Measurements from ENCODE around the gene PON3.
"Not testable (repeated sequence)": the region's sequence is repeated elsewhere in the genome, so short reads cannot be mapped to it uniquely, and the experiment has no call there.

The PON3 gene

GRCh38 chr7:95411666-95412065 is 15.5 kb upstream of the PON3 start:
- DNase-seq = no peak

GRCh38 chr7:95411036-95411435 is 14.9 kb upstream of the PON3 start:
- DNase-seq = no peak

DNA sequence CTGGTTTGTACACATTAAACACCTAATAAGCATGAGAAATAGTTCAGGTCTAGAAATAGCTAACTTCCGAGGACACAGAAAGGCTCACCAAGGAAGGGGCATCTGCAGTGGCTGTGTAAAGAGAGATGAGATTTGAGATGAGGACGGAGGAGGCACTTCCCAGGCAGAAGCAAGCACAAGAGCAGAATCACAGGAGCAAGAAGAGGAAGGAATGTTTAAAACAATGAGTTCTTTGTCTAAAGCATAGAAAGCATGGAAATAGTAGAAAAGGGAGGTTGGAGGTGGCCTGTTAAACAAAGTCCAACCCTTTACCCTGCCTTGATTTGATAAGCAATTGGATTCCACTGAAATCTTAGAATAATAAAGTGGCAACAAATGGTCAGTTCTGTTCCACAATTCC is 11.6 kb upstream of the PON3 start:
- DNase-seq = no peak

GRCh38 chr7:95405800-95406199 is 9.6 kb upstream of the PON3 start:
- no peak for DNase-seq

DNA sequence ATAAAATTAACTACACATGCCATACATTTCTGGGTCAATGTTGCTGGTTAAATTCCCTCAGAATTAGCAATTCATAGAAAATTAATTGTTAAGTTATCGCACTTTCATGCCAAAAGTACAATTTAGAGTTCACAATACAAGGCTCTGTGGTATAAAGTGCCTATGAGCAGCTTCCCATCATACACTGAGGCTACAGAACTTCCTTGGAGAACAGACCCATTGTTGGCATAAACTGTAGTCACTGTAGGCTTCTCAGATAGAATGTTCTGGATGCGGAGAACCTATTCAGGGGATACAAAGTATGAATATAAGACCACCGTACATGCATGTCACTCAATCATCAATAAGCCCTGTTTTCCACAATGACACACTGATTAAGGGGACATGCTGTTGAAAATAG is 9.0 kb upstream of the PON3 start:
- DNase-seq = no peak

GRCh38 chr7:95404316-95404865 is 8.2 kb upstream of the PON3 start:
- DNase-seq = no peak

GRCh38 chr7:95398155-95398940 is 2.2 kb upstream of the PON3 start:
- DNase-seq = no peak

DNA sequence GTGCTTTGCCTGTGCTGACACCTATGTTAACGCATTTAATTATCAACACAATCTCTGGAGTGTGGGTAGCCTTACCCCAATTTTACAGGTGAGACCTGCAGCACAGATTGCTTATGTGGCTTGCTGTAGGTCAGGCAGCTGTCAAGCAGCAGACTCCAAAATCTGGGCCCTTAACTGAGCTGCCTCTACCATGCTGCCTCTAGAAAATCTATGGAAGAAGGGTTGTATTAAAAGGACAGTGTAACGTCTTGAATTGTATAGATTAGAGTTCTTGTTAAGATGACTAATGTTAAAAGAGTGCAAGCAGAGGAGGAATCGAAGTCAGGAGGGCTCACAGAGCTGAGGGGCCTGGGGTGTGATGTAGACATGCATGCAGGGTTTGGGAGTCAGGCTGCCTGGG is 1.2 kb upstream of the PON3 start:
- DNase-seq = no peak

DNA sequence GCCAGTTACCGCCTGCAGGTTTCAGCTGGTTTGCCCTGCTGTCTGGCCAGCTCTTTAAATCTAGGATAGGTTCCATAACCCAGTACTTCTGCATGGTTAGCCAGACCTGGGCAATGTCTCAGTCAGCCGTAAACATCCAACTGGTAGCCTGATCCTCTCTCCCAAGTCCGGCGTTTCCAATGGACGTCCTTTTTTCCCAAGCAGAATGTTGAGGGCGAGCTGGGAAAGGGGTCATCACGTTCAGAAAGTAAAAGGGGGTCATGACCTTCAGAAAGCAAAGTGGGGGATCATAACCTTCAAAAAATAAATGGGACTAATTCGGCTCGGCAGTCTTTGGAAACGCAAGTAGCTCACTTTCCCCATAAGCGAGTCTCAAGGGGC is 430 bp downstream of the PON3 start:
- no peak for DNase-seq

- DNase-seq = no peak
Observed at GRCh38 chr7:95394370-95394769, 1.8 kb downstream of the PON3 start.

DNA sequence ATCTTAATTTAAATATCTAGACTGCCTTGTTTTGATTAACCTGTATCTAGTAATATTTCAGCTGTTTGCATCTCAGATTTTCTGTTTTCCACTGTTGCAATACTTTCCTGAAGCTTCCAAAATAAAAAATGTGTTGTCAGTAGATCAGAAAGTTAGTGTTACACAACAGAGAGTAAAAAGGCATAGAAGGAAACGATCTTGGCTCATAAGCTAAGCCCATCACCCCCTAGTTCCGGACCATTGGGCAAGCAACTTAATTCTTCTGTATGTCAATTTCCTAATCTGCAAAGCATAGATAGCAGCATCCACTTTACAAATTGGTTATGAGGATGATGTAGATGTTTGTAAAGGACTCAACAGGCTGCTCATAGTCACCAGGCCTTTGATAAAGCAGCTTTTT is 4.4 kb downstream of the PON3 start:
- DNase-seq = no peak

DNA sequence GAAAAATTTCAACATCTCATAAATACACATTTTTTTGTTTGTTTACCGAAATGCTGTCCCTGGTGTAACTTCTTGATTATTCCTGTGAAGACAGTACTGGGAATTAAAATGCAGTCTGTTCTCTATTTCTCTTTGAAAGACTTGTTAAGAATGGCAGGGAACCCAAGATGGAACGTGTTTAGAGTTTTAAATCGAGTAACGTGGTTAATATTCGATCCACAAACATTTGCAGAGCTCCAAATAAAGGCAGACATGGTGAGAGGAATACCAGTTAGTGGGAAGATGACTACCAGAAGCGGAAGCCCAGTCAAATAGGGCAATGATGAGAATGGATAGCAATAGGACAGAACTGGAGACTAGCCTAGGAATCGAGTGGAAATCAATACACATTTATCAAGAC is 6.7 kb downstream of the PON3 start:
- DNase-seq = no peak

DNA sequence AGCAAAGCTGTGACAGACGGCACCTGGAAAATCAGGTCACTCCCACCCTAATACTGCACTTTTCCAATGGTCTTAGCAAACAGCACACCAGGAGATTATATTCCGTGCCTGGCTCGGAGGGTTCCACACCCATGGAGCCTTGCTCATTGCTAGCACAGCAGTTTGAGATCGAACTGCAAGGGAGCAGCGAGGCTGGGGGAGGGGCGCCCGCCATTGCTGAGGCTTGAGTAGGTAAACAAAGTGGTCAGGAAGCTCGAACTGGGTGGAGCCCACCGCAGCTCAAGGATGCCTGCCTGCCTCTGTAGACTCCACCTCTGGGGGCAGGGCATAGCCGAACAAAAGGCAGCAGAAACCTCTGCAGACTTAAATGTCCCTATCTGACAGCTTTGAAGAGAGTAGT is 16.7 kb downstream of the PON3 start:
- DNase-seq = not testable (repeated sequence)

GRCh38 chr7:95376632-95377400 is 19.4 kb downstream of the PON3 start:
- DNase-seq = no peak

- no peak for DNase-seq
Observed at GRCh38 chr7:95375591-95376257, 20.5 kb downstream of the PON3 start.

DNA sequence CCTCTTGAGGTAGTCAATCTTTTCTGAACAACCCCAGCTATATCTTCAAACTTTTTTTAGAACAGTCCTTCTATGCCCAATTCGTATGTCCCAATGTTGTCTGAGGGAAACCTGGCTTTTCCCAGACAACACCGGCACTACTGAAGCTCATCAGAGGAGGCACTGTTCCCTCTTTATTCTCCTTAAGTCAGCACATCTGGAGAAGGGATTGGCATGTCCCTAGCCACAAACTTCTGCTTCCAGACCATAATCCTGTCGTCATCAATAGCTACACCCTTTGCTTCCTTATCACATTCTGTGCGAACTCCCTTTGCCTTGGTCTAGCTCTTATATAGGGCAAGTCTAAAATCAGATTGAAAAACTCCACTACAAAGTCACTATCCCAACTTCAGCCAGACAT is 22.9 kb downstream of the PON3 start:
- DNase-seq = no peak

DNA sequence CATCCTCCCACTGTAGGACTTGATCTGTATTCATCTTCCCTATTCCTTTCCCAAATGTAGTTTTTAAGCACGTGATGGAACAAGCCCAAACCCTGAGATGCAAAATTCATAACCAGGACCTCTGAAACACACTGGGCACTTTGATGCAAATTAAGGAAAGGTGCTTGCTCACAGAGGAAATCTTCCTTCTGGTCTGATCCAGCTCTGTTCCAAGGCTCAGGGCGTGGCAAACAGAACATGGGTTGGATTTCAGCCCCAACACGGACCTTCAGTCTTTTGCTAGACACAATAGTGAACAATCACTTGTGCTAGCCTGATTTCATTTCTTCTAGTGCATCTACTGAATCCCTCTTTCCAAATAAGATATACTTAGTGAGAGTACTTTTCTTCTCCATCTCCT is 27.9 kb downstream of the PON3 start:
- DNase-seq = no peak

DNA sequence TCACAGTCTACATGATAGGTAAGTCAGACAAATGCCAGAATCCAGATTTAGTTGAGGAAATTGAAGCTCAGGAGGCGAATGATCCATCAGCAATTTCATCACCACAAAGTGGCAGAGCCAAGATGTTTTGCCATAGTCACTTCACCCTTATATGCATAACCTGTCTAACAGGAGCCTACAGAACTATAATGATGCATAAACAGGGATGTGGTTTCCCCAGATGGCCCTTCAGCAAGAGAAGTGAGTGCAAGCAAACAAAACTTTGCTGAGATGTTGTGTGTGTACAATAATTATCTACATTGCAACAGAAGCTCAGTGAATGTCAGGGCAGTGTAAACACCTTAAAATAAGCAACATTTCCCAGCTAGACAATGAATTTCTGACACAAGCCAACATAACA is 28.6 kb downstream of the PON3 start:
- no peak for DNase-seq

- DNase-seq = no peak
Observed at GRCh38 chr7:95365151-95365550, 31.0 kb downstream of the PON3 start.

- DNase-seq = no peak
Observed at GRCh38 chr7:95357623-95358022, 38.6 kb downstream of the PON3 start.

- DNase-seq = no peak
Observed at GRCh38 chr7:95342642-95343307, 53.4 kb downstream of the PON3 start.

- DNase-seq = no peak
Observed at GRCh38 chr7:95342029-95342428, 54.1 kb downstream of the PON3 start.

- DNase-seq = no peak
Observed at GRCh38 chr7:95340491-95340890, 55.7 kb downstream of the PON3 start.
